ENCODE data around the gene CCDC186. TPM values are rescaled to one million over a fixed set of nuclear protein-coding genes. Genes with fewer than 3 reads are reported as not detected.

Gene CCDC186
- total and polyA plus RNA-seq, 2 of the 13 experiments (the other 11 are each of a cell fraction or from before 2014, with no cell fraction given): 4.2 to 11.8 TPM

DNA sequence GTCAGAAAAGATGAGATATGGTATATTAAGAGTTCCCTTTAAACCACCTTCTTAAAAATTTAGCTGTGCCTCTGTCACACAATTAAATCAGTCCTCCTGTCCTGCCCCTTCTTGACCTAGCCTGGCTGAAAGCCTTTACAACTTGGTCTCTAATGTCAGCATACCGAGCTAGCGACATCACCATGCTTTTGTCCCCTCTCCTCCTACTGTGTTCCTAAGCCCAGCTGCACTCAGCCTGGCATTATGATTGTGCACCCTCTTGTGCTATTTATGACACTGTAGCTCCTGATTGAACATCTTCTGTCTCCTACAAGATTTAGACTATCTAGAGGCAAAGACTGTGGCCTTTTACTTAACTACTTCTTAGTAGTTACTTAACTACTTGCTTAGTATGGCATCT is 34.3 kb upstream of the CCDC186 start (continued):
- TF ChIP-seq, protein P1, sequence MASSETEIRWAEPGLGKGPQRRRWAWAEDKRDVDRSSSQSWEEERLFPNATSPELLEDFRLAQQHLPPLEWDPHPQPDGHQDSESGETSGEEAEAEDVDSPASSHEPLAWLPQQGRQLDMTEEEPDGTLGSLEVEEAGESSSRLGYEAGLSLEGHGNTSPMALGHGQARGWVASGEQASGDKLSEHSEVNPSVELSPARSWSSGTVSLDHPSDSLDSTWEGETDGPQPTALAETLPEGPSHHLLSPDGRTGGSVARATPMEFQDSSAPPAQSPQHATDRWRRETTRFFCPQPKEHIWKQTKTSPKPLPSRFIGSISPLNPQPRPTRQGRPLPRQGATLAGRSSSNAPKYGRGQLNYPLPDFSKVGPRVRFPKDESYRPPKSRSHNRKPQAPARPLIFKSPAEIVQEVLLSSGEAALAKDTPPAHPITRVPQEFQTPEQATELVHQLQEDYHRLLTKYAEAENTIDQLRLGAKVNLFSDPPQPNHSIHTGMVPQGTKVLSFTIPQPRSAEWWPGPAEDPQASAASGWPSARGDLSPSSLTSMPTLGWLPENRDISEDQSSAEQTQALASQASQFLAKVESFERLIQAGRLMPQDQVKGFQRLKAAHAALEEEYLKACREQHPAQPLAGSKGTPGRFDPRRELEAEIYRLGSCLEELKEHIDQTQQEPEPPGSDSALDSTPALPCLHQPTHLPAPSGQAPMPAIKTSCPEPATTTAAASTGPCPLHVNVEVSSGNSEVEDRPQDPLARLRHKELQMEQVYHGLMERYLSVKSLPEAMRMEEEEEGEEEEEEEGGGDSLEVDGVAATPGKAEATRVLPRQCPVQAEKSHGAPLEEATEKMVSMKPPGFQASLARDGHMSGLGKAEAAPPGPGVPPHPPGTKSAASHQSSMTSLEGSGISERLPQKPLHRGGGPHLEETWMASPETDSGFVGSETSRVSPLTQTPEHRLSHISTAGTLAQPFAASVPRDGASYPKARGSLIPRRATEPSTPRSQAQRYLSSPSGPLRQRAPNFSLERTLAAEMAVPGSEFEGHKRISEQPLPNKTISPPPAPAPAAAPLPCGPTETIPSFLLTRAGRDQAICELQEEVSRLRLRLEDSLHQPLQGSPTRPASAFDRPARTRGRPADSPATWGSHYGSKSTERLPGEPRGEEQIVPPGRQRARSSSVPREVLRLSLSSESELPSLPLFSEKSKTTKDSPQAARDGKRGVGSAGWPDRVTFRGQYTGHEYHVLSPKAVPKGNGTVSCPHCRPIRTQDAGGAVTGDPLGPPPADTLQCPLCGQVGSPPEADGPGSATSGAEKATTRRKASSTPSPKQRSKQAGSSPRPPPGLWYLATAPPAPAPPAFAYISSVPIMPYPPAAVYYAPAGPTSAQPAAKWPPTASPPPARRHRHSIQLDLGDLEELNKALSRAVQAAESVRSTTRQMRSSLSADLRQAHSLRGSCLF (CRISPR knock-in tag; IDR thresholded peaks at IDR 0.05; ENCODE audit: borderline replicate concordance): no peak
- no peak for TF ChIP-seq SAFB2 (CRISPR knock-in tag; IDR thresholded peaks at IDR 0.05; ENCODE audit: borderline replicate concordance, low read depth)

DNA sequence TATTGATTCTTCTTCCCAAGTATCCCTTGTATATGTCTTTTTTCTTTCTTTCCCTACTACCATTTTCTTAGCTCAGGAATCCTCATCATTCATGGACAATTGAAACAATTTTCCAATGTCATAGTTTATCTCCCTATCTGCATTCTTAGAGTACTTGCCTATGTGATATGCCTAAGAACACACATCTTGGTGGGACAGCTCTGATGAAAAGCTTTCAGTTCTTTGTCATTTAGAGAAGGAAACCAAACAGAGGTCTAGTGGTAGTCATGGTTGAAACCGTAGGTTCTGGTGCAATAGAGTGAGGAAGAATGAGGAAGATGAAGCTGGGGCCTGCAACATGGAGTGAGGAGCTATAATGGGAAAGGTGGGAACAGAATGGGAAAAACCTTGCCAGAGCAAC is 33.3 kb upstream of the CCDC186 start:
- no peak for TF ChIP-seq CHD2 (IDR thresholded peaks at IDR 0.05; ENCODE audit: low read depth, low read length)
- TF ChIP-seq, protein P2, sequence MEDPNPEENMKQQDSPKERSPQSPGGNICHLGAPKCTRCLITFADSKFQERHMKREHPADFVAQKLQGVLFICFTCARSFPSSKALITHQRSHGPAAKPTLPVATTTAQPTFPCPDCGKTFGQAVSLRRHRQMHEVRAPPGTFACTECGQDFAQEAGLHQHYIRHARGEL (CRISPR knock-in tag; IDR thresholded peaks at IDR 0.05): no peak
- intact Hi-C loops (cut with micrococcal nuclease; ENCODE audit: unreplicated experiment): no loop called here
- ChIA-PET CTCF (ENCODE audit: low intra/inter-chr PET ratio, low total read pairs) (no interaction called here), POLR2A (no interaction called here)
- Histone ChIP-seq H3K9ac (ENCODE audit: insufficient read depth, low read depth, low read length) (no peak overlapping the region), H2AFZ (ENCODE audit: low read length) (no peak overlapping the region), H3K9me3 (ENCODE audit: low read length) (no peaks in the 10 kb centered on the region), H3K27ac (ENCODE audit: extremely low read length, insufficient read depth, low read length) (no peak overlapping the region), H3K4me3 (replicated peaks in 1 of 3; ENCODE audit: insufficient read depth in 1 of 3, low read depth in 2 of 3, low read length in 3 of 3) (no peak overlapping the region), H4K20me1 (ENCODE audit: insufficient read depth, low read length) (no peaks in the 10 kb centered on the region), H3K27me3 (ENCODE audit: control insufficient read depth in 1 of 2, insufficient read depth in 2 of 2, low read length in 2 of 2) (peaks cover 0 to 43% of the 10 kb centered on the region in 2 experiments; a peak in 3 of 5 replicates), H3K4me2 (ENCODE audit: low read depth, low read length) (no peak overlapping the region), H3K36me3 (replicated peaks in 1 of 2; ENCODE audit: control insufficient read depth in 1 of 2, insufficient read depth in 2 of 2, low read length in 2 of 2) (no peaks in the 10 kb centered on the region), H3K4me1 (ENCODE audit: insufficient read depth, low read length) (no peaks in the 10 kb centered on the region), H3K79me2 (ENCODE audit: insufficient read depth, low read length) (no peaks in the 10 kb centered on the region)
- WGBS (ENCODE audit: low lambda C conversion rate): 0% methylated on average over 1 of the region's 1 CpG
- DNase-seq (ENCODE audit: low spot score) (no peak), FAIRE-seq (no peak), ATAC-seq (no peak)
- BruUV-seq (replicated peaks): no TSS peak
- in situ Hi-C loops (cut with HindIII; ENCODE audit: extremely low pct_ligation_motif_present, low pct_unique_long_range_greater_than_20kb): no loop called here

Measured in HepG2 (cell line).